LNCAP (cell line): Measurements from ENCODE around the gene CAMTA1.

ENCODE experiments used
- TF ChIP-seq, protein P1 (sequence below): fragments of 450-650 bp; IDR thresholded peaks from 2 replicates; pipeline ENCODE4 v1.5.1; 2017; ENCODE audit warnings: mild to moderate bottlenecking

Gene CAMTA1

DNA sequence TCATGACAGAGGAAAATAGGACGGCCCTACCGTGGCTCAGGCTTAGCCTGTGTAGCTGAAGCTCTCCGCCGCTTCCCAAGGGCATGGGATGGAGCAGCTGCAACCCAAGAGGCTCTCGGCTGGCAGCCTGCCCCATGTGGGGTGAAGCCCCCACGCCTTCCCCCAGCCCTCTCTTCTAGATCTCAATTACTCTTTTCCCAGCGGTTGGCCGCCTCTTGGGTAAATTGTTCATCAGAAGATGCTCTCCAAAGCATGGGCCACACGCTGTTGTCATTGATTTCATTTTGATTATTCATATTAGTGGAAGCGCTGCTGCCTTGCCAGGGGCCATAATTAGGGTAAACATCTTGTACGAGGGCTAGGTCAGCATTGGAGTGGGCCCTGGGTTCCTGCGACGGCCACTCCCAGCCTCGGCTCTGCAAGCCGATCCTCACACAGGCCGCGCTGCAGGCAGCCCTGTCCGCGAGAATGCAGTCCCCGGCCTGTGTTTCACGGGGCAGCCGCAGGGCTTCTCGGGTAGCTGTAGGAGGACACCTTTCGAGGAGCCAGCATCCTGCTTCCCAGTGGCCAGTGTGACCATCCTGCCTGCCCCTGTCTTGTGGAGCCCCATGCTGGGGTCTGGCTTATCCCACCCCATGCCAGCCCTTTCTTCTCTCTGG lies 871.4 kb downstream of the CAMTA1 start:
- TF ChIP-seq, protein P1, sequence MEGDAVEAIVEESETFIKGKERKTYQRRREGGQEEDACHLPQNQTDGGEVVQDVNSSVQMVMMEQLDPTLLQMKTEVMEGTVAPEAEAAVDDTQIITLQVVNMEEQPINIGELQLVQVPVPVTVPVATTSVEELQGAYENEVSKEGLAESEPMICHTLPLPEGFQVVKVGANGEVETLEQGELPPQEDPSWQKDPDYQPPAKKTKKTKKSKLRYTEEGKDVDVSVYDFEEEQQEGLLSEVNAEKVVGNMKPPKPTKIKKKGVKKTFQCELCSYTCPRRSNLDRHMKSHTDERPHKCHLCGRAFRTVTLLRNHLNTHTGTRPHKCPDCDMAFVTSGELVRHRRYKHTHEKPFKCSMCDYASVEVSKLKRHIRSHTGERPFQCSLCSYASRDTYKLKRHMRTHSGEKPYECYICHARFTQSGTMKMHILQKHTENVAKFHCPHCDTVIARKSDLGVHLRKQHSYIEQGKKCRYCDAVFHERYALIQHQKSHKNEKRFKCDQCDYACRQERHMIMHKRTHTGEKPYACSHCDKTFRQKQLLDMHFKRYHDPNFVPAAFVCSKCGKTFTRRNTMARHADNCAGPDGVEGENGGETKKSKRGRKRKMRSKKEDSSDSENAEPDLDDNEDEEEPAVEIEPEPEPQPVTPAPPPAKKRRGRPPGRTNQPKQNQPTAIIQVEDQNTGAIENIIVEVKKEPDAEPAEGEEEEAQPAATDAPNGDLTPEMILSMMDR = no peak

DNA sequence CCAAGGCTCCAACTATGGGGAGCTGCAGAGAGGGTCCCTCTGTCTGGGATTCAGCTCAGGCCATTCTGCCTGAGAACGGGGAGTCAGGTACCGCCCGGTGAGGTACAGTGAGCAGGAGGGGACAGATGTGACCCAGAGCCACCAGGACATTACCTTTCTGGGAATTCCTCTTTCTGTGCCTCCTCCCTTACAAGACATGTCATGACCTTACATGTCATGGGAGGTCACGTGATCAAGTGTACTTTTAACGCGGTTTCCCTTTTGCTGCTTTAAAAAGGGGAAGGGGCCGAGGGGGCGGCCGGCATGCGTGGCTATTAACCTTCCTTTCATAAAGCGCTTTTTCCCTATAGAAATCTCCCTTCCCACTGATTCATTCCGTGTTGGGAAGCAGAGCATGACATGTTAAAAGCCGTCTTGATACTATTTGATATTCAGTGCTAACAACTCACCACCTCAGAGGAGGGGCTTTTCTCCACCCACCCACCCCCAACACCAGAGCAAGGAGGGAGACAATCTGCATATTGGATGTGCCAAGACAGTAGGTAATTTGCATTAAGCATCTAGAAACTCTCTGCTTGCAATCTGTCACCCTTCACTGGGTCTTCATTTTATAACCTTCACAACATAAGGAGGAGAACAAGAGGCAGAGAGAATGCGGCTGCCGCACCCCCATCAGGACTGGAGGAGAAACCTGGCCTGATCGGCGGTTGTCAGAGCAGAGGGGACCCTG lies 872.2 kb downstream of the CAMTA1 start:
- TF ChIP-seq, protein P1 = no peak

DNA sequence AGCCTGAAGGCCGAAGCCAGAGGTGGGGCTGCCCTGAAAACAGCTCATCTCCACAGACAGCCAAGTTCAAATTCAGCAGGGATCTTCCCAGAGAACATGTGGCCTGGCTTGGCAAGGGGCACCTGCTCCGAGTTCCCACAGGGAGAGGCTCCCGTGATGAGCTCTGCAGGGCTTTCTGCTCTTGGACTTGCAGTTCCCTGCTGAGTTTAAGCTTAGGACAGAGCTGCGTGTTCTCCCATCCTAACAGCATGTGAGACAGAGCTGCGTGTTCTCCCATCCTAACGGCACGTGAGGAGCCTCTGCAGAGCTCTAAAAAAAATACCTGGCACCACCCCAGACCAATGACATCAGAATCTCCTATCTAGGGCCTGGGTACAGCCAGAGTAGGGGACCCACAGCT lies 872.8 kb downstream of the CAMTA1 start:
- TF ChIP-seq, protein P1 = no peak

DNA sequence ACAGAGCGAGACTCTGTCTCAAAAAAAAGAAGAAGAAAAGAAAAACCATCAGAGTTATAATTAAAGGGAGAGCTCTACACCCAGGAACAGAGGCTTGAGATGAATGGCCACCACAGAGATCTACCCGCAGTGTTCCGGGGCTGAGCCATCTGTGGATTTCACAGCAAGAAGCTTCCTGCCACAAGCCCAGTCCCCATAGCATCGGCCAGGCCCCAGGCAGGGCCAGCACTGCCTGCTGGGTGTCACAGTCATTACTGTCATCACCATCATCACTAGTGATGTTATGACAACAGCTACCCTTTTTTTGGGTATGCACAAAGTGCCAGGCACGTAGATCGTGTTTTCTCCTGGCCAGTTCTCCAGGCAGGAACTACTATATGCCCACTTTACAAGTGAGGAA lies 874.3 kb downstream of the CAMTA1 start:
- TF ChIP-seq, protein P1 = no peak

DNA sequence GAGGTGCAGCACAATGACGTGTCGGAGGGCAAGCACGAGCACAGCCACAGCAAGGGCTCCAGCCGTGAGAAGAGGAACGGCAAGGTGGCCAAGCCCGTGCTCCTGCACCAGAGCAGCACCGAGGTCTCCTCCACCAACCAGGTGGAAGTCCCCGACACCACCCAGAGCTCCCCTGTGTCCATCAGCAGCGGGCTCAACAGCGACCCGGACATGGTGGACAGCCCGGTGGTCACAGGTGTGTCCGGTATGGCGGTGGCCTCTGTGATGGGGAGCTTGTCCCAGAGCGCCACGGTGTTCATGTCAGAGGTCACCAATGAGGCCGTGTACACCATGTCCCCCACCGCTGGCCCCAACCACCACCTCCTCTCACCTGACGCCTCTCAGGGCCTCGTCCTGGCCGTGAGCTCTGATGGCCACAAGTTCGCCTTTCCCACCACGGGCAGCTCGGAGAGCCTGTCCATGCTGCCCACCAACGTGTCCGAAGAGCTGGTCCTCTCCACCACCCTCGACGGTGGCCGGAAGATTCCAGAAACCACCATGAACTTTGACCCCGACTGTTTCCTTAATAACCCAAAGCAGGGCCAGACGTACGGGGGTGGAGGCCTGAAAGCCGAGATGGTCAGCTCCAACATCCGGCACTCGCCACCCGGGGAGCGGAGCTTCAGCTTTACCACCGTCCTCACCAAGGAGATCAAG lies 878.3 kb downstream of the CAMTA1 start:
- TF ChIP-seq, protein P1 = no peak

DNA sequence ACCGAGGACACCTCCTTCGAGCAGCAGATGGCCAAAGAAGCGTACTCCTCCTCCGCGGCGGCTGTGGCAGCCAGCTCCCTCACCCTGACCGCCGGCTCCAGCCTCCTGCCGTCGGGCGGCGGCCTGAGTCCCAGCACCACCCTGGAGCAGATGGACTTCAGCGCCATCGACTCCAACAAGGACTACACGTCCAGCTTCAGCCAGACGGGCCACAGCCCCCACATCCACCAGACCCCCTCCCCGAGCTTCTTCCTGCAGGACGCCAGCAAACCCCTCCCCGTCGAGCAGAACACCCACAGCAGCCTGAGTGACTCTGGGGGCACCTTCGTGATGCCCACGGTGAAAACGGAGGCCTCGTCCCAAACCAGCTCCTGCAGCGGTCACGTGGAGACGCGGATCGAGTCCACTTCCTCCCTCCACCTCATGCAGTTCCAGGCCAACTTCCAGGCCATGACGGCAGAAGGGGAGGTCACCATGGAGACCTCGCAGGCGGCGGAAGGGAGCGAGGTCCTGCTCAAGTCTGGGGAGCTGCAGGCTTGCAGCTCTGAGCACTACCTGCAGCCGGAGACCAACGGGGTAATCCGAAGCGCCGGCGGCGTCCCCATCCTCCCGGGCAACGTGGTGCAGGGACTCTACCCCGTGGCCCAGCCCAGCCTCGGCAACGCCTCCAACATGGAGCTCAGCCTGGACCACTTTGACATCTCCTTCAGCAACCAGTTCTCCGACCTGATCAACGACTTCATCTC lies 879.1 kb downstream of the CAMTA1 start:
- TF ChIP-seq, protein P1 = no peak

DNA sequence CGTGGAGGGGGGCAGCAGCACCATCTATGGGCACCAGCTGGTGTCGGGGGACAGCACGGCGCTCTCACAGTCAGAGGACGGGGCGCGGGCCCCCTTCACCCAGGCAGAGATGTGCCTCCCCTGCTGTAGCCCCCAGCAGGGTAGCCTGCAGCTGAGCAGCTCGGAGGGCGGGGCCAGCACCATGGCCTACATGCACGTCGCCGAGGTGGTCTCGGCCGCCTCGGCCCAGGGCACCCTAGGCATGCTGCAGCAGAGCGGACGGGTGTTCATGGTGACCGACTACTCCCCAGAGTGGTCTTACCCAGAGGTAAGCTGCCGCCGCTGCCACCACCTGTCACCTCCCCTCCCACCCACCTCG lies 879.6 kb downstream of the CAMTA1 start:
- TF ChIP-seq, protein P1 = no peak
